HepG2 (cell line): Measurements from ENCODE around the gene IER2.

Experiments
- CTCF ChIP-seq: sonication (generic); formaldehyde crosslinking; IDR thresholded peaks from 2 replicates; pipeline ENCODE4 v1.5.0; 2020; ENCODE audit warnings: mild to moderate bottlenecking, missing genetic modification reagents, moderate library complexity
- E2F5 ChIP-seq: sonication (generic); formaldehyde crosslinking; conservative IDR thresholded peaks from 2 replicates; pipeline ENCODE4 v1.4.0; 2020; ENCODE audit warnings: missing genetic modification reagents
- HIC2 ChIP-seq: sonication (generic); formaldehyde crosslinking; IDR thresholded peaks from 2 replicates; pipeline ENCODE4 v1.9.0; 2022; ENCODE audit warnings: low read depth, missing genetic modification reagents
- KAT7 ChIP-seq: IDR thresholded peaks from 2 replicates; pipeline ENCODE4 v1.6.1; 2018; ENCODE audit warnings: borderline replicate concordance, missing compliant biosample characterization
- RFXANK ChIP-seq: IDR thresholded peaks from 2 replicates; pipeline ENCODE4 v1.6.1; 2016
- RXRA ChIP-seq: sonication (generic); formaldehyde crosslinking; IDR thresholded peaks from 2 replicates; pipeline ENCODE4 v1.5.1; 2020; ENCODE audit warnings: missing genetic modification reagents
- TP53 ChIP-seq: sonication (generic); formaldehyde crosslinking; conservative IDR thresholded peaks from 2 replicates; pipeline ENCODE4 v1.4.0; 2020; ENCODE audit warnings: missing genetic modification reagents
- YEATS2 ChIP-seq: sonication (generic); formaldehyde crosslinking; IDR thresholded peaks from 2 replicates; pipeline ENCODE4 v1.4.0; 2020; ENCODE audit warnings: missing genetic modification reagents, borderline replicate concordance
- ZHX1 ChIP-seq: sonication (generic); formaldehyde crosslinking; IDR thresholded peaks from 2 replicates; pipeline ENCODE4 v1.8.1; 2022; ENCODE audit warnings: low read depth, mild to moderate bottlenecking, missing genetic modification reagents
- ZNF121 ChIP-seq: sonication (generic); formaldehyde crosslinking; IDR thresholded peaks from 2 replicates; pipeline ENCODE4 v1.5.0; 2020; ENCODE audit warnings: mild to moderate bottlenecking, missing genetic modification reagents
- ZNF570 ChIP-seq: sonication (generic); formaldehyde crosslinking; IDR thresholded peaks from 2 replicates; pipeline ENCODE4 v1.4.0; 2020; ENCODE audit warnings: mild to moderate bottlenecking, missing genetic modification reagents, borderline replicate concordance

- TF ChIP-seq ZNF121 (CRISPR knock-in tag) (no peak), E2F5 (no peak), RXRA (CRISPR knock-in tag) (no peak), RFXANK (CRISPR knock-in tag) (no peak), YEATS2 (no peak), CTCF (no peak), ZHX1 (peak; percentile 35; the same call in 1 of the 2 replicates), KAT7 (CRISPR knock-in tag) (no peak), TP53 (no peak; the same call in 1 of the 2 replicates), HIC2 (CRISPR knock-in tag) (no peak), ZNF570 (CRISPR knock-in tag) (no peak; the same call in 1 of the 2 replicates)
These were observed 2.3 kb downstream of the IER2 start for GRCh38 chr19:13152356-13152973.
